A673 (cell line): ENCODE measurements around the gene CLPSL2.

Source experiments
- EZH2 ChIP-seq: fragments of 200-600 bp; sonication (generic); IDR thresholded peaks from 2 replicates; pipeline ENCODE4 v1.6.1; 2017; ENCODE audit warnings: borderline replicate concordance, low read depth, mild to moderate bottlenecking, mixed read lengths, antibody characterized with exemption, low read length; ENCODE audit not compliant: poor library complexity, severe bottlenecking
- TF ChIP-seq, protein P1 (sequence below): fragments of 300-800, 200-600 bp; sonication (generic); conservative IDR thresholded peaks from 2 replicates; pipeline ENCODE4 v1.5.1; 2017; ENCODE audit warnings: low read depth, mild to moderate bottlenecking, antibody characterized with exemption, low read length, moderate library complexity, mixed read lengths

DNA sequence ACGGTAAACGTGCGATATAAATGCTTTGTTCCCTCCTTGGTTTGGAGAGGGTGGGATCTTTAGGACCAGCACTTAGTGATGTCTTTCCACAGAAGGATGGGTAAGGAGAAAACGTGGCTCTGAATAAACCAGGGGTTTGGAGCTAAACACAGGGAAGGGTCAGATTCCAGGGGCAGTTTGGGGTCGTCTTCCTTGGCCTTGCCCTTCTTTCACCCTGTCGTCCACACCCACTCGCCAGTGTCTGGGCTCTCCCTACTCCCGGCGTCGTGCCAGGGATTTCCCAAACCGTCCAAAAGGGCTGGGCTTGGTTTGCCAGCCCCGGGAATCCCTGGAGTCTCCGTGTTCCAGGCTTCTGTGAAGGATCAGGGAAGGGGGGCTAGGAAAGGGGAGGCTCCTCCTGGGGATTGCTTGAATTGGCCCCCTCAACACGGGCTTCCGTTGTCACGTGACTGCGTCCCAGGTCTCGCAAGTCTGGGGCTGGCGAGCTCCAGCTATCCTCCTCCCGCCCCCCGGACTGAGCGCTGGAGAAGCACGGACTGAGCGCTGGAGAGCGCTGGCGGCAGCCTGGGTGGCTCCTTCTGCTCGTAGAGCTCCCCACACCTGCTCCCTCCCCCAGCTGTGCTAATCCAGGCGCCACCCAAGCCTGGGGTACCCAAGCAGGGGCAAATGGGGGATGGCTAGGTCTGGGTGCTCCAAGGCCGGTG, 49.0 kb upstream of the CLPSL2 start:
- no peak for TF ChIP-seq EZH2
- TF ChIP-seq, protein P1, sequence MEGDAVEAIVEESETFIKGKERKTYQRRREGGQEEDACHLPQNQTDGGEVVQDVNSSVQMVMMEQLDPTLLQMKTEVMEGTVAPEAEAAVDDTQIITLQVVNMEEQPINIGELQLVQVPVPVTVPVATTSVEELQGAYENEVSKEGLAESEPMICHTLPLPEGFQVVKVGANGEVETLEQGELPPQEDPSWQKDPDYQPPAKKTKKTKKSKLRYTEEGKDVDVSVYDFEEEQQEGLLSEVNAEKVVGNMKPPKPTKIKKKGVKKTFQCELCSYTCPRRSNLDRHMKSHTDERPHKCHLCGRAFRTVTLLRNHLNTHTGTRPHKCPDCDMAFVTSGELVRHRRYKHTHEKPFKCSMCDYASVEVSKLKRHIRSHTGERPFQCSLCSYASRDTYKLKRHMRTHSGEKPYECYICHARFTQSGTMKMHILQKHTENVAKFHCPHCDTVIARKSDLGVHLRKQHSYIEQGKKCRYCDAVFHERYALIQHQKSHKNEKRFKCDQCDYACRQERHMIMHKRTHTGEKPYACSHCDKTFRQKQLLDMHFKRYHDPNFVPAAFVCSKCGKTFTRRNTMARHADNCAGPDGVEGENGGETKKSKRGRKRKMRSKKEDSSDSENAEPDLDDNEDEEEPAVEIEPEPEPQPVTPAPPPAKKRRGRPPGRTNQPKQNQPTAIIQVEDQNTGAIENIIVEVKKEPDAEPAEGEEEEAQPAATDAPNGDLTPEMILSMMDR, result no peak
